ENCODE measurements around the gene GALK1.

GALK1 gene

DNA sequence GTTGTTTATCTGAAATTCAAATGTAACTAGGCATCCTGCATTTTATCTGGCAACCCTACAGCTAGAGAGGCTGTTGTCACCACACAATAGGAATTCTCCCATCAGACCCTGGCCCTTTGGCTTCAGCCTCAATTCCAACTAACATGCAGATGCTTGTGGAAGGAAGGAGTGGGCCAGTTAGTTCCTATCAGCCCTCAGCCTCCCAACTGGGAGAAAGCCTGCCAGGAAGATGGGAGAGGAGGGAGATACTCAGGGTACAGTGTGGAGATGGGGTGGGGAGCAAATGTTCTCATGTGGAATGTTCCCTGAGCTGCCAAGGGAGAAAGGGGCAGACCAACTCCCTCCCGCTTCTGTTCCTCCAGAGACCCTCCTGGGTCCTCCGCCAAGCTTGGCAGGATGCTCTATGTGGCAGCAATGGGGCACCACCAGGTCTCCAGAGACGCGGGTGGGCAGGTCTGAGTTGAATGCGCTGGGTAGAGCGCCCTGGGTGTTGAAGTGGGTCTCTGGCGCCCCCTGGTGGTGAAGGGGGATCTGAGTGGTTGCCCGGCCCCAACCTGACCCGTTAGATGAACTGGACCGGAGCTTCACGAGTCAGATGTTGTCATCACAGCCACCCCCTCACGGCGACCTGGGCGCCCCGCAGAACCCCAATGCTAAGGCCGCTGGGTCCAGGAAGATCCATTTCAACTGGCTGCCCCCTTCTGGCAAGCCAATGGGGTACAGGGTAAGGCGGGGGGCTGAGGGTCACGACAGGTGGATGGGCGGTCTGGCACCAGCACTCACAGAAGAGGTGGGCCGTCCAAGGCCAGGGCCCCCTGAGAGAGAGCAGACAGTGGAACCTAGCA, 15.2 kb downstream of the GALK1 start:
- Histone ChIP-seq H3K9me3 (ENCODE audit: low read depth, low read length) (no peaks in the 10 kb centered on the region), H3K9ac (ENCODE audit: insufficient read length) (no peak overlapping the region), H3K4me3 (peak overlapping the region; percentile 16; the same call in 1 of the 2 replicates), H3K27ac (no peak overlapping the region), H3K36me3 (ENCODE audit: insufficient read depth, low read length) (no peaks in the 10 kb centered on the region)
- DNase-seq (ENCODE audit: low read depth, low spot score): no peak
- no peak for TF ChIP-seq FOXP2 (optimal IDR thresholded peaks at IDR 0.05; ENCODE audit: control extremely low read depth, extremely low read length, insufficient read depth)

GRCh38 chr17:75748706-75749105, 16.3 kb downstream of the GALK1 start:
- DNase-seq (ENCODE audit: low read depth, low spot score): no peak
- TF ChIP-seq POLR2AphosphoS5 (IDR thresholded peaks at IDR 0.05; ENCODE audit: borderline replicate concordance, low read depth, low read length): no peak
- Histone ChIP-seq H3K4me3 (no peak overlapping the region), H3K9ac (ENCODE audit: insufficient read length) (no peak overlapping the region), H3K36me3 (ENCODE audit: insufficient read depth, low read length) (no peaks in the 10 kb centered on the region), H3K27ac (no peak overlapping the region), H3K9me3 (ENCODE audit: low read depth, low read length) (no peaks in the 10 kb centered on the region)

DNA sequence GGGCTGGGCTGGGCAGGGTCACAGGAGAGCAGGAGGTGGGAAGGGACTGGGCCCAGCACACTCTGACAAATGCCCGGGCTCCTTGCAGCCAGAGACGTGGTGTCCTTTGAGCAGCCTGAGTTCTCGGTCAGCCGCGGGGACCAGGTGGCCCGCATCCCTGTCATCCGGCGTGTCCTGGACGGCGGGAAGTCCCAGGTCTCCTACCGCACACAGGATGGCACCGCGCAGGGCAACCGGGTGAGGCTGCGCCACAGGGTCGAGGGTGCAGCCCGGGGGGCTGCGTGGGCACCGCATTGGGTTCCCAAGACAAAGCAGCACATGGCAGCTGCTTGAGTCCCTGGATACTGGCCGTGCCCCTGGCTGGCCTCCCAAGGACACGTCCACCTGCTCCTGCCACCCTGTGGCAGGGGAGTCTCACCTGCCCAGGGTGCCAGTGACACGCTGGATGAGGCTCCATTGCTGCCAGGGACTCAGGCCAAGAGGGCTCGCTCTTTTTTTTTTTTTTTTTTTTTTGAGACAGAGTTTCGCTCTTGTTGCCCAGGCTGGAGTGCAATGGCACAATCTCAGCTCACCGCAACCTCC, 21.3 kb downstream of the GALK1 start:
- no peak overlapping the region for H3K9ac ChIP-seq (ENCODE audit: insufficient read length)
- H3K27ac ChIP-seq: no peak overlapping the region
- no peaks in the 10 kb centered on the region for H3K36me3 ChIP-seq (ENCODE audit: insufficient read depth, low read length)
- no peak overlapping the region for H3K4me3 ChIP-seq
- TF ChIP-seq FOXP2 (optimal IDR thresholded peaks at IDR 0.05; ENCODE audit: control extremely low read depth, extremely low read length, insufficient read depth): no peak
- no peak for TF ChIP-seq POLR2AphosphoS5 (IDR thresholded peaks at IDR 0.05; ENCODE audit: borderline replicate concordance, low read depth, low read length)
- no peak for TF ChIP-seq EZH2 (IDR thresholded peaks at IDR 0.05)
- no peak for DNase-seq (ENCODE audit: low read depth, low spot score)
- H3K9me3 ChIP-seq (ENCODE audit: low read depth, low read length): no peaks in the 10 kb centered on the region

DNA sequence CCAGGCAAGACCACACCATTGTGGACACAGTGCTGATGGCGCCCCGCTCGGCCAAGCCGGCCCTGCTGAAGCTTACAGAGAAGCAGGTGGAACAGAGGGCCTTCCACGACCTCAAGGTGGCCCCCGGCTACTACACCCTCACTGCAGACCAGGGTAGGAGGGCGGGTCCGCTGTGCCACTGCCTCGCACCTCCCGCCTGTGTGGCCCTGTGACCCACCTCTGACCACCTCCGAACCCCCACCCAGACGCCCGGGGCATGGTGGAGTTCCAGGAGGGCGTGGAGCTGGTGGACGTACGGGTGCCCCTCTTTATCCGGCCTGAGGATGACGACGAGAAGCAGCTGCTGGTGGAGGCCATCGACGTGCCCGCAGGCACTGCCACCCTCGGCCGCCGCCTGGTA, 22.7 kb downstream of the GALK1 start:
- no peak overlapping the region for H3K4me3 ChIP-seq
- TF ChIP-seq FOXP2 (optimal IDR thresholded peaks at IDR 0.05; ENCODE audit: control extremely low read depth, extremely low read length, insufficient read depth) (no peak), EZH2 (IDR thresholded peaks at IDR 0.05) (no peak), POLR2AphosphoS5 (IDR thresholded peaks at IDR 0.05; ENCODE audit: borderline replicate concordance, low read depth, low read length) (no peak)
- no peak overlapping the region for H3K9ac ChIP-seq (ENCODE audit: insufficient read length)
- DNase-seq (ENCODE audit: low read depth, low spot score): no peak
- H3K27ac ChIP-seq: no peak overlapping the region
- H3K9me3 ChIP-seq (ENCODE audit: low read depth, low read length): no peaks in the 10 kb centered on the region
- no peaks in the 10 kb centered on the region for H3K36me3 ChIP-seq (ENCODE audit: insufficient read depth, low read length)

DNA sequence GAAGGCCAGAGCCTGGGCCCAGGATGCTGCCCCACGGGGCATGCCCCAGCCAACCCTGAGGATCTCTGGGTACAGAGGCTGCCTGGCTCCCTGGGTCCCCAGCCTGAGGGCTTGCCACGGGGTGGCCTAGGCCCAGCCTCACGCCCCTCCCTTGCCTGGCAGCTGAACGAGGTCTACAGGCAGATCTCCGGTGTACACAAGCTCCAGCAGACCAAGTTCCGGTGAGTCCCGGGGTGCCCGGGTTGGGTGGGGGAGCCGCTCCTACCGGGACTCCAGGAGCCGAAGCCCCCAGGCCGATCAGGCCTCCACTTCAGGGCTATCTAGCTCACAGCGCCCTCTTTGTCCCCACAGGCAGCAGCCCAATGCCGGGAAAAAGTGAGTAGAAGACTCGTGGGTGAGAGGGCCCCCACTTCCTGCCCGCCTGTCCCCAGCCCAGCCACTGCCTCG, 24.3 kb downstream of the GALK1 start:
- H3K36me3 ChIP-seq (ENCODE audit: insufficient read depth, low read length): no peaks in the 10 kb centered on the region
- no peak overlapping the region for H3K4me3 ChIP-seq
- no peak for DNase-seq (ENCODE audit: low read depth, low spot score)
- no peak overlapping the region for H3K9ac ChIP-seq (ENCODE audit: insufficient read length)
- H3K9me3 ChIP-seq (ENCODE audit: low read depth, low read length): no peaks in the 10 kb centered on the region
- TF ChIP-seq POLR2AphosphoS5 (IDR thresholded peaks at IDR 0.05; ENCODE audit: borderline replicate concordance, low read depth, low read length) (no peak), EZH2 (IDR thresholded peaks at IDR 0.05) (no peak), FOXP2 (optimal IDR thresholded peaks at IDR 0.05; ENCODE audit: control extremely low read depth, extremely low read length, insufficient read depth) (no peak)
- no peak overlapping the region for H3K27ac ChIP-seq

DNA sequence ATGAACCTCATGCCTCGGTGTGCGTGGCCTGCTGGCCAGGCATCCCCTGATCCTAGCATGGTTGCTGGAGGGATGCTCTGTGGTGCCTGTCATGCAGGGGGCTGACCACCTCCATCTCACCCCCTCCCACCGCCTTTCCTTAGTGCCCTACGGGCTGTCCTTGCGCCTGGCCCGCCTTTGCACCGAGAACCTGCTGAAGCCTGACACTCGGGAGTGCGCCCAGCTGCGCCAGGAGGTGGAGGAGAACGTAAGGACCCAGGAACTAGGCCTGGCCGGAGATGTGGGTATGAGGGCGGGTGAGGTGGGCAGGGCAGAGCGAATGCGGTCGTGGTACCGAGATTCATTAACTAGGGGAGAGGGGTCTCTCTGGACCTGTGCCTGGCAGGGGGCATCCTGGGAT, 24.8 kb downstream of the GALK1 start:
- DNase-seq (ENCODE audit: low read depth, low spot score): no peak
- Histone ChIP-seq H3K9me3 (ENCODE audit: low read depth, low read length) (no peaks in the 10 kb centered on the region), H3K4me3 (no peak overlapping the region), H3K36me3 (ENCODE audit: insufficient read depth, low read length) (no peaks in the 10 kb centered on the region), H3K27ac (no peak overlapping the region), H3K9ac (ENCODE audit: insufficient read length) (no peak overlapping the region)
- TF ChIP-seq EZH2 (IDR thresholded peaks at IDR 0.05): no peak
- no peak for TF ChIP-seq POLR2AphosphoS5 (IDR thresholded peaks at IDR 0.05; ENCODE audit: borderline replicate concordance, low read depth, low read length)

DNA sequence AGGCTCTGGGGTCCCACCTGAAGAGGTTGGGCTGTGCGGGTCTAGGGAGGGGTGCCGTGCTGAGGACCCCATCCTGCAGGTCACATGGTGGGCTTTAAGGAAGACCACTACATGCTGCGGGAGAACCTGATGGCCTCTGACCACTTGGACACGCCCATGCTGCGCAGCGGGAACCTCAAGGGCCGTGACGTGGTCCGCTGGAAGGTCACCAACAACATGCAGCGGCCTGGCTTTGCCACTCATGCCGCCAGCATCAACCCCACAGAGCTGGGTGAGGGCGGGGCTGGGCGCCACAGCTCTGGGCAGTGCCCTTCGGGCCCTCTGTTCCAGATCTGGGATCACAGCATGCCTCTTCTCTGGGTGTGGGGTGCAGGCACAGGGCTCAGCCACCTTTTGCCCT, 25.2 kb downstream of the GALK1 start:
- H3K27ac ChIP-seq: no peak overlapping the region
- H3K36me3 ChIP-seq (ENCODE audit: insufficient read depth, low read length): no peaks in the 10 kb centered on the region

DNA sequence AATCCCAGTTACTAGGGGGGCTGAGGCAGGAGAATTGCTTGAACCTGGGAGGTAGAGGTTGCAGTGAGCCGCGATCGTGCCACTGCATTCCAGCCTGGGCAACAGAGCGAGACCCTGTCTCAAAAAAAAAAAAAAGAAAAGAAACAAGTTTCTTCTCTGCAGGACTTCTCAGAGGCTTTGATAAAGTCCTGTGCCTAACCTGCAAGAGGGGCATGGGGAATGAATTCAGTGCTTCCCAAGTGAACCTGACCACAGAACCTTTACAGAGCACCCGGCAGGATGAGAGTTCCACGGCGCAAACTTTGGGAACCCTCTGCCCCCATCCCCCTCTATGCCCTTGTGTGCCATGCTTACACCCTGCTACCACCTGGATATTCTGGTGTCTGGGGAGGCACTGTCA, 25.8 kb downstream of the GALK1 start:
- no peak for DNase-seq (ENCODE audit: low read depth, low spot score)
- H3K9me3 ChIP-seq (ENCODE audit: low read depth, low read length): no peaks in the 10 kb centered on the region
- no peak overlapping the region for H3K27ac ChIP-seq
- TF ChIP-seq EZH2 (IDR thresholded peaks at IDR 0.05) (no peak), POLR2AphosphoS5 (IDR thresholded peaks at IDR 0.05; ENCODE audit: borderline replicate concordance, low read depth, low read length) (no peak), FOXP2 (optimal IDR thresholded peaks at IDR 0.05; ENCODE audit: control extremely low read depth, extremely low read length, insufficient read depth) (no peak)
- no peak overlapping the region for H3K9ac ChIP-seq (ENCODE audit: insufficient read length)
- H3K4me3 ChIP-seq: no peak overlapping the region
- H3K36me3 ChIP-seq (ENCODE audit: insufficient read depth, low read length): no peaks in the 10 kb centered on the region

More for the DNA sequence above, 25.2 kb downstream of the GALK1 start:
- TF ChIP-seq POLR2AphosphoS5 (IDR thresholded peaks at IDR 0.05; ENCODE audit: borderline replicate concordance, low read depth, low read length) (no peak), FOXP2 (optimal IDR thresholded peaks at IDR 0.05; ENCODE audit: control extremely low read depth, extremely low read length, insufficient read depth) (no peak), EZH2 (IDR thresholded peaks at IDR 0.05) (no peak)
- DNase-seq (ENCODE audit: low read depth, low spot score): no peak
- no peak overlapping the region for H3K9ac ChIP-seq (ENCODE audit: insufficient read length)
- no peaks in the 10 kb centered on the region for H3K9me3 ChIP-seq (ENCODE audit: low read depth, low read length)
- no peak overlapping the region for H3K4me3 ChIP-seq

Measured in SK-N-MC (cell line).